Esophagus squamous epithelium (tissue), 5 donors: ENCODE measurements around the gene PCCA. TPM values are rescaled to one million over a fixed set of nuclear protein-coding genes. Genes with fewer than 3 reads are reported as not detected.
"Not testable (repeated sequence)": the region's sequence is repeated elsewhere in the genome, so short reads cannot be mapped to it uniquely, and the experiment has no call there.

ENCODE experiments used
- DNase-seq: peaks from one replicate; lab custom pipeline; 2025; lab: John Stamatoyannopoulos, UW
- H3K27ac ChIP-seq, 4 donors: fragments of 200-600 bp; sonication (generic); one replicate each; pipeline ENCODE4 v1.5.1; 2016 to 2019; ENCODE audit warnings: mild to moderate bottlenecking in 1 of 4
- H3K27me3 ChIP-seq, 4 donors: fragments of 200-600 bp; sonication (generic); 1 replicate in 3 of 4; 2 replicates in 1 of 4; pipeline versions ENCODE4 v1.5.1 to v1.6.0; 2017 to 2021; ENCODE audit warnings: antibody characterized with exemption in 1 of 4
- H3K36me3 ChIP-seq, 3 donors: fragments of 200-600 bp; sonication (generic); one replicate each; pipeline ENCODE4 v1.5.1; 2016 to 2019
- H3K4me1 ChIP-seq, 3 donors: fragments of 200-600 bp; sonication (generic); one replicate each; pipeline ENCODE4 v1.5.1; 2017 to 2019
- H3K4me3 ChIP-seq, 4 donors: fragments of 200-600 bp; sonication (generic); 1 replicate in 3 of 4; 2 replicates in 1 of 4; pipeline ENCODE4 v1.5.1; 2016 to 2019; ENCODE audit warnings: mild to moderate bottlenecking in 2 of 4, moderate library complexity in 1 of 4
- H3K9me3 ChIP-seq, 3 donors: fragments of 200-600 bp; sonication (generic); one replicate each; pipeline ENCODE4 v1.5.1; 2016 to 2019
- POLR2A ChIP-seq, 4 donors: fragments of 450-650 bp; IDR thresholded peaks; one replicate each; pipeline ENCODE4 v1.6.1; 2017; ENCODE audit warnings: antibody characterized with exemption in 4 of 4, mild to moderate bottlenecking in 4 of 4, moderate library complexity in 3 of 4
- WGBS, 2 donors: methylation state at CpG; one replicate each; pipeline ENCODE4 v1.1.5; 2018; 5-methylcytosine and 5-hydroxymethylcytosine counted together
- intact Hi-C: fragments of 100-400 bp; cut with DNase I; formaldehyde crosslinking; loops from one replicate; pipeline ENCODE4 v1.15.0; 2022
- total RNA-seq, 4 donors: library from RNA; depleted of rRNA; stranded (reverse); fragments of >200 nt; gene quantifications; one replicate each; pipeline ENCODE4 v1.1.0, GENCODE V29; 2016
- TF ChIP-seq, protein P1 (sequence below), 6 experiments: fragments of 450-650 bp in 4 of 6; fragments of 200-600 bp in 2 of 6; sonication (generic) in 2 of 6; IDR thresholded peaks; one replicate each; pipeline ENCODE4 v1.5.1; 2016 to 2019; ENCODE audit warnings: antibody characterized with exemption in 6 of 6, mild to moderate bottlenecking in 4 of 6, moderate library complexity in 4 of 6
- donor health status: DM: yes; HTN: yes; CAD: no.

Gene PCCA
- total RNA-seq, 4 donors from 2014 or later, result 21.5 to 46.5 (median 30.2) TPM

DNA sequence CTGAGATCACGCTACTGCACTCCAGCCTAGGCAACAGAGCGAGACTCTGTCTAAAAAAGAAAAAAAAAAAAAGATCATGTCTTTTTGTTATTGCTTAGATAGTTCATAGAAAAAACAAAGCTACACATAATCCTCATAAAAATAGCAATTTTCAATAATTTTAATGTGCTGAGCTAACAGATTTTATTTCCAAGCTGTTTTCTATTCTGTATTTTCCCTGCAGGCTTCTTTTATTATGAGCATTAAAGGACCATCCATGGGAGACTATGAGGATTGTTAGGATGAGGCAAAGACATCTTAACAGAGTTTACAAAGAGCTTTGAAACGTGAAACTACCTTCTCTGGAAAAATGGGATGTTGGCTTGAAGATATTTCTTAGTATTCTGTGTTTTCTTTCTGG lies 71.6 kb downstream of the PCCA start:
- H3K9me3 ChIP-seq, result no peaks in the 10 kb centered on the region
- H3K4me3 ChIP-seq, result no peak overlapping the region
- intact Hi-C loops, result no loop called here
- H3K36me3 ChIP-seq, result peaks cover 0 to 28% (median 0%) of the 10 kb centered on the region in 3 donors
- no peak overlapping the region for H3K27ac ChIP-seq
- peaks cover 0 to 3% (median 0%) of the 10 kb centered on the region in 3 donors for H3K4me1 ChIP-seq
- TF ChIP-seq, protein P1, sequence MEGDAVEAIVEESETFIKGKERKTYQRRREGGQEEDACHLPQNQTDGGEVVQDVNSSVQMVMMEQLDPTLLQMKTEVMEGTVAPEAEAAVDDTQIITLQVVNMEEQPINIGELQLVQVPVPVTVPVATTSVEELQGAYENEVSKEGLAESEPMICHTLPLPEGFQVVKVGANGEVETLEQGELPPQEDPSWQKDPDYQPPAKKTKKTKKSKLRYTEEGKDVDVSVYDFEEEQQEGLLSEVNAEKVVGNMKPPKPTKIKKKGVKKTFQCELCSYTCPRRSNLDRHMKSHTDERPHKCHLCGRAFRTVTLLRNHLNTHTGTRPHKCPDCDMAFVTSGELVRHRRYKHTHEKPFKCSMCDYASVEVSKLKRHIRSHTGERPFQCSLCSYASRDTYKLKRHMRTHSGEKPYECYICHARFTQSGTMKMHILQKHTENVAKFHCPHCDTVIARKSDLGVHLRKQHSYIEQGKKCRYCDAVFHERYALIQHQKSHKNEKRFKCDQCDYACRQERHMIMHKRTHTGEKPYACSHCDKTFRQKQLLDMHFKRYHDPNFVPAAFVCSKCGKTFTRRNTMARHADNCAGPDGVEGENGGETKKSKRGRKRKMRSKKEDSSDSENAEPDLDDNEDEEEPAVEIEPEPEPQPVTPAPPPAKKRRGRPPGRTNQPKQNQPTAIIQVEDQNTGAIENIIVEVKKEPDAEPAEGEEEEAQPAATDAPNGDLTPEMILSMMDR (IDR thresholded peaks at IDR 0.05), result no peak
- no peak for TF ChIP-seq POLR2A (IDR thresholded peaks at IDR 0.05)
- H3K27me3 ChIP-seq, result no peaks in the 10 kb centered on the region
- DNase-seq, result no peak
- 85 to 86% methylated on average over 3 of the region's 3 CpGs for WGBS, 2 donors

DNA sequence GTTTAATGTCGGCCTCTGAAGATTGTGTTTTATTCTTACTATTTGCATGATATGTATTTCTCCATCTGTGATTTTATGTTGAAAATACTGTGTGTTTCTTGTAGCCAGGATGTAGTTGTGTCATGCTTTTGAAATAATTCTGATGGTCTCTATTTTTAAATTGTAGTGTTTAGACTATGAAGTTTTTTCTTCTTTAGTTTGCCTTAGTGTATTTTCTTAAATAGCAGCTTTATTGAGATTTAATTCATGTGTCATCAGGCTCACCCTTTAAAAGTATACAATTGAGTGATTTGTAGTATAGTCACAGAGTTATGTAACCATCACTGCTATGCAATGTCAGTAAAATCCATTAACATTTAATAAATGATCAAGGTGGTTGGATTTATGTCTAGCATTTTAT lies 74.5 kb downstream of the PCCA start:
- Histone ChIP-seq H3K27me3 (no peaks in the 10 kb centered on the region), H3K4me3 (no peak overlapping the region), H3K27ac (no peak overlapping the region), H3K9me3 (no peaks in the 10 kb centered on the region), H3K4me1 (peaks cover 0 to 3% (median 0%) of the 10 kb centered on the region in 3 donors), H3K36me3 (peaks cover 0 to 18% (median 0%) of the 10 kb centered on the region in 3 donors)
- DNase-seq, result no peak
- 79 to 82% methylated on average over 1 of the region's 1 CpG for WGBS, 2 donors
- TF ChIP-seq POLR2A (IDR thresholded peaks at IDR 0.05), result no peak
- TF ChIP-seq, protein P1 (IDR thresholded peaks at IDR 0.05), result no peak
- intact Hi-C loops, result no loop called here

DNA sequence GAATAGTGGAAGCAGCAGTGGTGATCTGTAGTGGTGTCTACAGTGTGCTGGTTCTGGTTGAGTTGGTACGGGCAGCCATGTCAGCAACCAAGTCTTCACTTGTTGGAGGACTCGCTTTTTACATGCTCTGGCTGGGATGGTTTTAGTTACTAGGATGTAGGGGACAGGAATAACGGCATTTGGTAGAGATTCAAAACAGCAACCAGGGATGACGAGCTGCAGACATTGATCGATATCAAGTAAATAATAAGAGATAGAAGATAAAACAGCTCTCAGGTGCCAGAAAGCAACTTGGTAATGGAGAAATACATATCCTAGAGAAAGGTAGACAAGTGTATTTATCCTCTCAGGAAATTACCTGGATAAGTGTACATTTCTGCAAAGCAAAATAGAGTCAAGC lies 84.3 kb downstream of the PCCA start:
- H3K27me3 ChIP-seq, result no peaks in the 10 kb centered on the region
- intact Hi-C loops, result no loop called here
- DNase-seq, result no peak
- 78 to 81% methylated on average over 5 of the region's 5 CpGs for WGBS, 2 donors
- no peak overlapping the region for H3K4me3 ChIP-seq
- peaks cover 0 to 8% (median 0%) of the 10 kb centered on the region in 3 donors for H3K4me1 ChIP-seq
- H3K27ac ChIP-seq, result no peak overlapping the region
- peaks cover 0 to 10% (median 0%) of the 10 kb centered on the region in 3 donors for H3K36me3 ChIP-seq
- TF ChIP-seq, protein P1 (IDR thresholded peaks at IDR 0.05), result no peak
- TF ChIP-seq POLR2A (IDR thresholded peaks at IDR 0.05), result no peak
- H3K9me3 ChIP-seq, result no peaks in the 10 kb centered on the region

DNA sequence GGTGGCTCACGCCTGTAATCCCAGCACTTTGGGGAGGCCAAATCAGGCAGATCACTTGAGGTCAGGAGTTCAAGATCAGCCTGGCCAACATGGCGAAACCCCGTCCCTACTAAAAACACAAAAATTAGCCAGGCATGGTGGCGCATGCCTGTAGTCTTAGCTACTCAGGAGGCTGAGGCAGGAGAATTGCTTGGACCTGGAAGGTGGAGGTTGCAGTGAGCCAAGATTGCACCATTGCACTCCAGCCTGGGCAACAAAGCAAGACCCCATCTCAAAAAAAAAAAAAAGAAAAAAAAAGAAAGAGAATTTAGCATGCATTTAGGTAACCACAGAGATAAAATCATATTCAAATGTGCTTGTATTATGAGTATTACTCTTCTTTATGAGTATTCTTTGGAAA lies 85.6 kb downstream of the PCCA start:
- H3K36me3 ChIP-seq, H3K4me1 ChIP-seq, H3K9me3 ChIP-seq, intact Hi-C loops, H3K4me3 ChIP-seq, H3K27me3 ChIP-seq, H3K27ac ChIP-seq, DNase-seq: not testable (repeated sequence)
- WGBS, 2 donors, result 89 to 96% methylated on average over 4 of the region's 4 CpGs

DNA sequence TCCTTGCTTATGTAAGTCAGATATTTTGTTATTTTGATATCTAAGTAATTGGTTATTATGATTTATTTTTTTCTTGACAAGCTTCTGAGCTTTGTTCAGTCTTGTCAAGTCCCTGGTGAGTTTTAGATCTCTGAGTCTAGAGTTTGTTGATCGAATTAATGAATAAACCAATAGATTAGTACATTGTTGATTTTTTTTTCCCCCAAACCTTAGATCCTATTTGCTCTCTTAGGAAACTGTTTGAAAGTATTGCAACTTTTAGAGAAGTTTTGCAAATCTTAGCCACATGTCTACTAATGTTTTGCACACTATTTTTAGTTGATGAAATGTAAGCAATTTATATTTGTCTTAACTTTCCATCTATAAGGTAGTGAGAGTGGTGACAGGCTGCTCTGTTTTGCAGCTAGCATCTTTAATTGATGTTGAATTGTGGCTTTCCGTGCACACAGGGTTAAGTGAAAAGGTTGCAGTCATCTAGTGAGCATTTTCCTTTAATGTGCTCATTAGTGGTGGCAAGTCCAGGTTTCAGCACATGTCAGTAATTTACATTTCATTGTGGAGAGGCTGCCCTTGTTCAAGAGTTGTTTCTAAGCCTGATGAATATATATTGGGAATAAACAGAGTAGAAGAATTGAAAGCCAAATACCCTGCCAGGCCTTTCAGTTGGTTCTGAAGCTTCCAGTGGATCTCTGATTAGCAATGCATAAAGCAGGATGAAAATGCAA lies 86.3 kb downstream of the PCCA start:
- no peaks in the 10 kb centered on the region for H3K9me3 ChIP-seq
- H3K4me1 ChIP-seq, result peaks cover 0 to 8% (median 0%) of the 10 kb centered on the region in 3 donors
- peaks cover 0 to 10% (median 0%) of the 10 kb centered on the region in 3 donors for H3K36me3 ChIP-seq
- no peak for TF ChIP-seq POLR2A (IDR thresholded peaks at IDR 0.05)
- TF ChIP-seq, protein P1 (IDR thresholded peaks at IDR 0.05), result no peak
- intact Hi-C loops, result no loop called here
- H3K27me3 ChIP-seq, result no peaks in the 10 kb centered on the region
- 90 to 92% methylated on average over 2 of the region's 2 CpGs for WGBS, 2 donors
- no peak overlapping the region for H3K27ac ChIP-seq
- DNase-seq, result no peak
- H3K4me3 ChIP-seq, result no peak overlapping the region
